Measurements from ENCODE around the gene USP30. TPM values are rescaled to one million over a fixed set of nuclear protein-coding genes. Genes with fewer than 3 reads are reported as not detected.

Gene USP30
- total RNA-seq, 1 donor from 2014 or later: 18.2 TPM

GRCh38 chr12:109100741-109101140 is 48.4 kb downstream of the USP30 start:
- no peak for DNase-seq (ENCODE audit: extremely low spot score, unreplicated experiment)
- no peak for TF ChIP-seq CTCF (IDR thresholded peaks at IDR 0.05)
- no peaks in the 10 kb centered on the region for H3K9me3 Mint-ChIP-seq (ENCODE audit: unreplicated experiment)
- peaks cover 24% of the 10 kb centered on the region for H3K4me1 Mint-ChIP-seq (ENCODE audit: unreplicated experiment)
- H3K36me3 Mint-ChIP-seq (ENCODE audit: unreplicated experiment): peaks cover 32% of the 10 kb centered on the region
- no peak overlapping the region for H3K4me3 Mint-ChIP-seq (ENCODE audit: unreplicated experiment)
- H3K27ac Mint-ChIP-seq (ENCODE audit: unreplicated experiment): no peak overlapping the region
- no peaks in the 10 kb centered on the region for H3K27me3 Mint-ChIP-seq (ENCODE audit: unreplicated experiment)

- H3K9me3 Mint-ChIP-seq (ENCODE audit: unreplicated experiment): no peaks in the 10 kb centered on the region
These were observed 50.1 kb downstream of the USP30 start for GRCh38 chr12:109102491-109102890.

GRCh38 chr12:109105176-109105575 is 52.8 kb downstream of the USP30 start:
- peaks cover 7% of the 10 kb centered on the region for H3K4me1 Mint-ChIP-seq (ENCODE audit: unreplicated experiment)
- no peak overlapping the region for H3K27ac Mint-ChIP-seq (ENCODE audit: unreplicated experiment)
- H3K9me3 Mint-ChIP-seq (ENCODE audit: unreplicated experiment): no peaks in the 10 kb centered on the region
- no peak overlapping the region for H3K4me3 Mint-ChIP-seq (ENCODE audit: unreplicated experiment)
- H3K36me3 Mint-ChIP-seq (ENCODE audit: unreplicated experiment): peaks cover 43% of the 10 kb centered on the region
- no peak for TF ChIP-seq CTCF (IDR thresholded peaks at IDR 0.05)
- H3K27me3 Mint-ChIP-seq (ENCODE audit: unreplicated experiment): no peaks in the 10 kb centered on the region
- DNase-seq (ENCODE audit: extremely low spot score, unreplicated experiment): no peak

More at GRCh38 chr12:109102491-109102890, 50.1 kb downstream of the USP30 start:
- no peak for TF ChIP-seq CTCF (IDR thresholded peaks at IDR 0.05)
- H3K4me3 Mint-ChIP-seq (ENCODE audit: unreplicated experiment): no peak overlapping the region
- peaks cover 36% of the 10 kb centered on the region for H3K36me3 Mint-ChIP-seq (ENCODE audit: unreplicated experiment)
- H3K27ac Mint-ChIP-seq (ENCODE audit: unreplicated experiment): no peak overlapping the region
- peaks cover 24% of the 10 kb centered on the region for H3K4me1 Mint-ChIP-seq (ENCODE audit: unreplicated experiment)
- no peaks in the 10 kb centered on the region for H3K27me3 Mint-ChIP-seq (ENCODE audit: unreplicated experiment)
- no peak for DNase-seq (ENCODE audit: extremely low spot score, unreplicated experiment)

- DNase-seq (ENCODE audit: extremely low spot score, unreplicated experiment): no peak
- Mint-ChIP-seq H3K4me1 (ENCODE audit: unreplicated experiment) (peaks cover 20% of the 10 kb centered on the region), H3K9me3 (ENCODE audit: unreplicated experiment) (no peaks in the 10 kb centered on the region), H3K36me3 (ENCODE audit: unreplicated experiment) (peaks cover 19% of the 10 kb centered on the region), H3K4me3 (ENCODE audit: unreplicated experiment) (no peak overlapping the region), H3K27me3 (ENCODE audit: unreplicated experiment) (no peaks in the 10 kb centered on the region), H3K27ac (ENCODE audit: unreplicated experiment) (peak overlapping the region; percentile 91)
- no peak for TF ChIP-seq CTCF (IDR thresholded peaks at IDR 0.05)
These were observed 57.5 kb downstream of the USP30 start for GRCh38 chr12:109109746-109110350.

GRCh38 chr12:109110988-109111495 is 58.7 kb downstream of the USP30 start:
- TF ChIP-seq CTCF (IDR thresholded peaks at IDR 0.05): no peak
- Mint-ChIP-seq H3K27ac (ENCODE audit: unreplicated experiment) (peak overlapping the region; percentile 91), H3K36me3 (ENCODE audit: unreplicated experiment) (peaks cover 11% of the 10 kb centered on the region), H3K27me3 (ENCODE audit: unreplicated experiment) (no peaks in the 10 kb centered on the region), H3K4me3 (ENCODE audit: unreplicated experiment) (peak overlapping the region; percentile 71), H3K4me1 (ENCODE audit: unreplicated experiment) (peaks cover 29% of the 10 kb centered on the region), H3K9me3 (ENCODE audit: unreplicated experiment) (no peaks in the 10 kb centered on the region)
- DNase-seq (ENCODE audit: extremely low spot score, unreplicated experiment): peak; percentile 88
